Measurements from ENCODE around the gene DGKG. TPM values are rescaled to one million over a fixed set of nuclear protein-coding genes. Genes with fewer than 3 reads are reported as not detected.
A peak's percentile ranks its signal among the peaks of the same experiment; 100 is the strongest.

The DGKG gene
- total and polyA plus RNA-seq, 12 donors = 7.2 to 75.7 (median 41.4) TPM

- intact Hi-C loops (cut with DNase I) = no loop called here
Observed at GRCh38 chr3:186316666-186317260, 45.3 kb downstream of the DGKG start.

GRCh38 chr3:186315581-186316354 lies 46.3 kb downstream of the DGKG start:
- DNase-seq = no peak
- H3K27me3 ChIP-seq = no peaks in the 10 kb centered on the region
- no peak overlapping the region for H3K27ac ChIP-seq
- no peak for ATAC-seq
- peaks cover 0 to 13% (median 4%) of the 10 kb centered on the region in 9 donors for H3K4me1 ChIP-seq
- no peak overlapping the region for H3K4me3 ChIP-seq
- 85 to 89% methylated on average over 5 of the region's 5 CpGs for WGBS, 2 donors
- no peaks in the 10 kb centered on the region for H3K9me3 ChIP-seq
- intact Hi-C loops (cut with DNase I) = no loop called here
- H3K36me3 ChIP-seq = peaks cover 0 to 28% (median 12%) of the 10 kb centered on the region in 9 donors
- no peak for TF ChIP-seq CTCF (IDR thresholded peaks at IDR 0.05)

More at GRCh38 chr3:186316666-186317260, 45.3 kb downstream of the DGKG start:
- H3K36me3 ChIP-seq = peaks cover 0 to 28% (median 12%) of the 10 kb centered on the region in 9 donors
- no peak overlapping the region for H3K4me3 ChIP-seq
- DNase-seq = no peak
- H3K9me3 ChIP-seq = no peaks in the 10 kb centered on the region
- H3K27ac ChIP-seq = no peak overlapping the region
- peaks cover 0 to 23% (median 4%) of the 10 kb centered on the region in 9 donors for H3K4me1 ChIP-seq
- ATAC-seq = no peak
- WGBS, 2 donors = 83 to 88% methylated on average over 9 of the region's 9 CpGs
- no peaks in the 10 kb centered on the region for H3K27me3 ChIP-seq
- TF ChIP-seq CTCF (IDR thresholded peaks at IDR 0.05) = no peak

- no peak overlapping the region for H3K4me3 ChIP-seq
- TF ChIP-seq CTCF (IDR thresholded peaks at IDR 0.05) = no peak
- peak in 4 of 8 donors; percentile 16 to 54 (median 46) for ATAC-seq
- H3K4me1 ChIP-seq = peaks cover 0 to 9% (median 3%) of the 10 kb centered on the region in 9 donors
- peaks cover 0 to 24% (median 9%) of the 10 kb centered on the region in 9 donors for H3K36me3 ChIP-seq
- no peaks in the 10 kb centered on the region for H3K27me3 ChIP-seq
- WGBS, 2 donors = 68 to 86% methylated on average over 3 of the region's 3 CpGs
- no peaks in the 10 kb centered on the region for H3K9me3 ChIP-seq
- no peak for DNase-seq
- H3K27ac ChIP-seq = no peak overlapping the region
- intact Hi-C loops (cut with DNase I) = loop anchor here in 1 of 10 donors (5.0 kb wide), 1 partner anchor 47 kb away; the partner anchor contains the start of gene DGKG
Observed at GRCh38 chr3:186314896-186315295, 47.1 kb downstream of the DGKG start.

GRCh38 chr3:186311441-186311840 lies 50.6 kb downstream of the DGKG start:
- WGBS, 2 donors = 87 to 88% methylated on average over 3 of the region's 3 CpGs
- ATAC-seq (no peak), DNase-seq (no peak)
- intact Hi-C loops (cut with DNase I) = loop anchor here in 1 of 10 donors (5.0 kb wide), 1 partner anchor 51 kb away; the partner anchor contains the start of gene DGKG
- Histone ChIP-seq H3K36me3 (peaks cover 0 to 9% (median 2%) of the 10 kb centered on the region in 9 donors), H3K27ac (no peak overlapping the region), H3K9me3 (no peaks in the 10 kb centered on the region), H3K4me1 (peaks cover 0 to 9% (median 3%) of the 10 kb centered on the region in 9 donors), H3K4me3 (no peak overlapping the region), H3K27me3 (no peaks in the 10 kb centered on the region)
- no peak for TF ChIP-seq CTCF (IDR thresholded peaks at IDR 0.05)

Measured in heart right ventricle (tissue), 16 donors.